GM18499 (cell line): Measurements from ENCODE around the gene HSF4.

Source experiments
- ATAC-seq: cut with Tn5 transposase; IDR thresholded peaks from one replicate; pipeline ENCODE4 v1.9.1; 2021; ENCODE audit warnings: moderate number of reproducible peaks; ENCODE audit not compliant: insufficient read depth, unreplicated experiment

HSF4 gene

GRCh38 chr16:67149276-67150046 is 15.1 kb upstream of the HSF4 start:
- ATAC-seq, result no peak

GRCh38 chr16:67150047-67150832 is 14.3 kb upstream of the HSF4 start:
- ATAC-seq, result no peak

- ATAC-seq, result no peak
Observed at GRCh38 chr16:67150833-67151396, 13.6 kb upstream of the HSF4 start, which contains the start of gene B3GNT9. B3GNT9 (minus strand) TSS chr16:67150998; CDS start chr16:67150485, 513 bp downstream.

- no peak for ATAC-seq
Observed at GRCh38 chr16:67151431-67152097, 13.0 kb upstream of the HSF4 start.

- no peak for ATAC-seq
Observed at GRCh38 chr16:67154578-67155294, 9.8 kb upstream of the HSF4 start.

- no peak for ATAC-seq
Observed at GRCh38 chr16:67155295-67156142, 9.0 kb upstream of the HSF4 start.

- ATAC-seq, result no peak
Observed at GRCh38 chr16:67156143-67156844, 8.3 kb upstream of the HSF4 start.

- no peak for ATAC-seq
Observed at GRCh38 chr16:67157106-67157748, 7.3 kb upstream of the HSF4 start.

GRCh38 chr16:67157892-67158635 is 6.5 kb upstream of the HSF4 start:
- ATAC-seq, result no peak

- no peak for ATAC-seq
Observed at GRCh38 chr16:67158637-67159600, 5.6 kb upstream of the HSF4 start.

- no peak for ATAC-seq
Observed at GRCh38 chr16:67161595-67162058, 2.9 kb upstream of the HSF4 start.

- ATAC-seq, result no peak
Observed at GRCh38 chr16:67162506-67163163, 1.9 kb upstream of the HSF4 start.

- no peak for ATAC-seq
Observed at GRCh38 chr16:67163164-67163998, 1.2 kb upstream of the HSF4 start.

- no peak for ATAC-seq
Observed at GRCh38 chr16:67163999-67164558, 466 bp upstream of the HSF4 start.
